GM23338 (cell line): ENCODE results near the gene UNC5C. TPM values are rescaled to one million over a fixed set of nuclear protein-coding genes. Genes with fewer than 3 reads are reported as not detected.

ENCODE experiments used
- ATAC-seq: fragments of 200-7000 bp; cut with Tn5 transposase; 3 replicates; pipeline ENCODE4 v1.9.1; 2020
- DNase-seq: peaks from one replicate; pipeline ENCODE4 v3.0.0-alpha.2; 2015; ENCODE audit warnings: low spot score
- H2AFZ ChIP-seq: fragments of 200-600 bp; sonication (generic); 2 replicates; pipeline ENCODE4 v1.8.0; 2016; ENCODE audit warnings: antibody characterized with exemption, mild to moderate bottlenecking, moderate library complexity
- H3F3A ChIP-seq: fragments of 200-600 bp; sonication (generic); replicated peaks from 2 replicates; pipeline ENCODE4 v1.8.0; 2017; ENCODE audit warnings: antibody characterized with exemption, mixed run types, low read depth
- H3K27ac ChIP-seq: fragments of 200-600 bp; sonication (generic); 2 replicates; pipeline ENCODE4 v1.6.1; 2016; ENCODE audit warnings: low read depth
- H3K27me3 ChIP-seq: fragments of 200-600 bp; sonication (generic); 2 replicates; pipeline ENCODE4 v1.8.0; 2016; ENCODE audit warnings: mild to moderate bottlenecking, mixed run types, moderate library complexity; ENCODE audit not compliant: insufficient read depth
- H3K36me3 ChIP-seq: fragments of 200-600 bp; sonication (generic); 2 replicates; pipeline ENCODE4 v1.8.0; 2016; ENCODE audit warnings: mild to moderate bottlenecking; ENCODE audit not compliant: insufficient read depth
- H3K4me1 ChIP-seq: fragments of 200-600 bp; sonication (generic); 2 replicates; pipeline ENCODE4 v1.8.0; 2016; ENCODE audit warnings: mild to moderate bottlenecking, moderate library complexity; ENCODE audit not compliant: insufficient read depth
- H3K4me2 ChIP-seq: fragments of 200-600 bp; sonication (generic); 2 replicates; pipeline ENCODE4 v1.7.1; 2017; ENCODE audit warnings: mixed run types
- H3K4me3 ChIP-seq: fragments of 200-600 bp; sonication (generic); 2 replicates; pipeline ENCODE4 v1.6.1; 2016; ENCODE audit warnings: mixed run types
- H3K79me2 ChIP-seq: fragments of 200-600 bp; sonication (generic); replicated peaks from 2 replicates; pipeline ENCODE4 v1.8.0; 2017; ENCODE audit warnings: mild to moderate bottlenecking; ENCODE audit not compliant: insufficient read depth
- H3K9me2 ChIP-seq: fragments of 200-600 bp; sonication (generic); 2 replicates; pipeline ENCODE4 v1.8.0; 2017; ENCODE audit not compliant: insufficient read depth
- H4K20me1 ChIP-seq: fragments of 200-600 bp; sonication (generic); replicated peaks from 2 replicates; pipeline ENCODE4 v1.8.0; 2017; ENCODE audit warnings: mild to moderate bottlenecking; ENCODE audit not compliant: insufficient read depth
- H3K27ac Mint-ChIP-seq: 2 replicates; pipeline ENCODE4 v1.8.0; 2020; ENCODE audit warnings: inconsistent platforms, mild to moderate bottlenecking, moderate library complexity, mixed read lengths
- H3K27me3 Mint-ChIP-seq: 3 replicates; pipeline ENCODE4 v1.8.0; 2022; ENCODE audit warnings: low read depth, mild to moderate bottlenecking, moderate library complexity, mixed read lengths, inconsistent platforms; ENCODE audit not compliant: insufficient read depth, poor library complexity
- H3K36me3 Mint-ChIP-seq: 3 replicates; pipeline ENCODE4 v1.8.0; 2021; ENCODE audit warnings: low read depth, mild to moderate bottlenecking, inconsistent platforms, moderate library complexity, mixed read lengths
- H3K4me1 Mint-ChIP-seq: 3 replicates; pipeline ENCODE4 v1.8.0; 2020; ENCODE audit warnings: mild to moderate bottlenecking, inconsistent platforms, mixed read lengths
- H3K4me3 Mint-ChIP-seq: 3 replicates; pipeline ENCODE4 v1.8.0; 2021; ENCODE audit warnings: moderate library complexity, mild to moderate bottlenecking, inconsistent platforms, mixed read lengths
- H3K9me3 Mint-ChIP-seq: 3 replicates; pipeline ENCODE4 v1.8.0; 2020; ENCODE audit warnings: moderate library complexity, mild to moderate bottlenecking, inconsistent platforms, mixed read lengths
- CREB1 ChIP-seq: fragments of 250-450 bp; sonication (Bioruptor Pico); IDR thresholded peaks from 2 replicates; pipeline ENCODE4 v1.5.0; 2020; ENCODE audit warnings: low read depth, mild to moderate bottlenecking, moderate library complexity
- CTCF ChIP-seq, 2 experiments: fragments of 200-600 bp in 1 of 2; sonication (generic) in 1 of 2; conservative IDR thresholded peaks; 2 replicates each; pipeline versions ENCODE4 v1.5.1 to v1.6.1; 2016 to 2017; ENCODE audit warnings: antibody characterized with exemption in 2 of 2, low read depth in 2 of 2, mild to moderate bottlenecking in 2 of 2, moderate library complexity in 1 of 2
- EZH2 ChIP-seq: fragments of 200-600 bp; sonication (generic); IDR thresholded peaks from one replicate; pipeline ENCODE4 v1.8.0; 2017; ENCODE audit warnings: antibody characterized with exemption, mild to moderate bottlenecking, low read depth; ENCODE audit not compliant: unreplicated experiment
- EZH2phosphoT487 ChIP-seq: fragments of 200-600 bp; sonication (generic); IDR thresholded peaks from one replicate; pipeline ENCODE4 v1.8.1; 2018; ENCODE audit warnings: antibody characterized with exemption; ENCODE audit not compliant: unreplicated experiment
- JUNB ChIP-seq: IDR thresholded peaks from one replicate; pipeline ENCODE4 v1.6.1; 2016; ENCODE audit warnings: antibody characterized with exemption; ENCODE audit not compliant: unreplicated experiment
- NANOG ChIP-seq: IDR thresholded peaks from 2 replicates; pipeline ENCODE4 v1.6.1; 2016; ENCODE audit warnings: antibody characterized with exemption, borderline replicate concordance
- POLR2AphosphoS5 ChIP-seq: IDR thresholded peaks from 2 replicates; pipeline ENCODE4 v1.6.1; 2016; ENCODE audit warnings: antibody characterized with exemption, low read depth
- STAT1 ChIP-seq: IDR thresholded peaks from one replicate; pipeline ENCODE4 v1.6.1; 2016; ENCODE audit warnings: antibody characterized with exemption; ENCODE audit not compliant: unreplicated experiment
- ZNF114 ChIP-seq: fragments of 250-450 bp; sonication (Bioruptor Pico); IDR thresholded peaks from 2 replicates; pipeline ENCODE4 v1.5.0; 2020; ENCODE audit warnings: mild to moderate bottlenecking, moderate library complexity
- polyA plus RNA-seq: library from polyadenylated mRNA; unstranded; fragments of >200 nt; fragmentation: Nextera tagmentation; extraction: Ambion mirVana; gene quantifications from 2 replicates; pipeline ENCODE4 v1.2.1, GENCODE V29; 2016
- total RNA-seq: library from RNA; depleted of rRNA; stranded (reverse); fragments of >200 nt; shearing (Covaris generic); gene quantifications from 2 replicates; pipeline ENCODE4 v1.2.3, GENCODE V29; 2014
- TF ChIP-seq, protein P1 (sequence below): IDR thresholded peaks from one replicate; pipeline ENCODE4 v1.6.1; 2018; ENCODE audit warnings: antibody characterized with exemption; ENCODE audit not compliant: unreplicated experiment
- TF ChIP-seq, protein P2 (sequence below): fragments of 250-450 bp; sonication (Bioruptor Pico); IDR thresholded peaks from 2 replicates; pipeline ENCODE4 v1.5.0; 2020; ENCODE audit warnings: mild to moderate bottlenecking, moderate library complexity

Gene UNC5C
- total and polyA plus RNA-seq, 2 experiments from 2014 or later, result 0.08 to 0.21 TPM

DNA sequence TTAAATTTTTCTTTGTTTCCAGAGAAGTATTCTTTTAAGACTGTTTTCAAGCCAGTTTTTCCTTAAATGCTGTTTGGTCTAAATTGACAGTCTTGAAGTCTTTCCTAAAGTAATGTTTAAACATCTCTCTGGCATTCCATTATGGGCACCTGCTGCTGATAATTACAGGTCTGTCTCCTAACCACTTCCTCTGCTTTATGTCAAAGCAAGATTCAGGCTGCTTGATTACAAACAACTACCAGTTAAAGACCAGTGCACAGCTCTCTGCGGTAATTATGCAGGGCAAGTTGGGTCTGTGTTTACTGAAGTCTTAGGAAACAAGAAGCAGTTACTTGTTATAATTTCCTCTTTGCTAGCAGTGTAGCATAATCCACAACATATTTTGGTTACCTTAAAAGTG lies 17.6 kb downstream of the UNC5C start (continued):
- TF ChIP-seq, protein P1, sequence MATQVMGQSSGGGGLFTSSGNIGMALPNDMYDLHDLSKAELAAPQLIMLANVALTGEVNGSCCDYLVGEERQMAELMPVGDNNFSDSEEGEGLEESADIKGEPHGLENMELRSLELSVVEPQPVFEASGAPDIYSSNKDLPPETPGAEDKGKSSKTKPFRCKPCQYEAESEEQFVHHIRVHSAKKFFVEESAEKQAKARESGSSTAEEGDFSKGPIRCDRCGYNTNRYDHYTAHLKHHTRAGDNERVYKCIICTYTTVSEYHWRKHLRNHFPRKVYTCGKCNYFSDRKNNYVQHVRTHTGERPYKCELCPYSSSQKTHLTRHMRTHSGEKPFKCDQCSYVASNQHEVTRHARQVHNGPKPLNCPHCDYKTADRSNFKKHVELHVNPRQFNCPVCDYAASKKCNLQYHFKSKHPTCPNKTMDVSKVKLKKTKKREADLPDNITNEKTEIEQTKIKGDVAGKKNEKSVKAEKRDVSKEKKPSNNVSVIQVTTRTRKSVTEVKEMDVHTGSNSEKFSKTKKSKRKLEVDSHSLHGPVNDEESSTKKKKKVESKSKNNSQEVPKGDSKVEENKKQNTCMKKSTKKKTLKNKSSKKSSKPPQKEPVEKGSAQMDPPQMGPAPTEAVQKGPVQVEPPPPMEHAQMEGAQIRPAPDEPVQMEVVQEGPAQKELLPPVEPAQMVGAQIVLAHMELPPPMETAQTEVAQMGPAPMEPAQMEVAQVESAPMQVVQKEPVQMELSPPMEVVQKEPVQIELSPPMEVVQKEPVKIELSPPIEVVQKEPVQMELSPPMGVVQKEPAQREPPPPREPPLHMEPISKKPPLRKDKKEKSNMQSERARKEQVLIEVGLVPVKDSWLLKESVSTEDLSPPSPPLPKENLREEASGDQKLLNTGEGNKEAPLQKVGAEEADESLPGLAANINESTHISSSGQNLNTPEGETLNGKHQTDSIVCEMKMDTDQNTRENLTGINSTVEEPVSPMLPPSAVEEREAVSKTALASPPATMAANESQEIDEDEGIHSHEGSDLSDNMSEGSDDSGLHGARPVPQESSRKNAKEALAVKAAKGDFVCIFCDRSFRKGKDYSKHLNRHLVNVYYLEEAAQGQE, result no peak
- TF ChIP-seq EZH2 (no peak), CREB1 (CRISPR knock-in tag) (no peak), POLR2AphosphoS5 (no peak), CTCF (conservative IDR thresholded peaks at IDR 0.05; ENCODE audit: low read depth in 2 of 2) (no peak), JUNB (no peak), ZNF114 (no peak), STAT1 (no peak)

- H2AFZ ChIP-seq, result no peak overlapping the region
- no peak overlapping the region for H3K4me3 ChIP-seq
- H3K27ac Mint-ChIP-seq, result no peak overlapping the region
- no peak for ATAC-seq
- no peaks in the 10 kb centered on the region for H3K27me3 ChIP-seq
- H3K79me2 ChIP-seq, result no peaks in the 10 kb centered on the region
- no peaks in the 10 kb centered on the region for H3F3A ChIP-seq
- H3K9me2 ChIP-seq, result no peaks in the 10 kb centered on the region
- peaks cover 9% of the 10 kb centered on the region for H3K4me1 Mint-ChIP-seq
- no peaks in the 10 kb centered on the region for H4K20me1 ChIP-seq
- H3K27ac ChIP-seq, result no peak overlapping the region
- H3K4me2 ChIP-seq, result no peak overlapping the region
- H3K36me3 ChIP-seq, result no peaks in the 10 kb centered on the region
- no peaks in the 10 kb centered on the region for H3K4me1 ChIP-seq
- no peaks in the 10 kb centered on the region for H3K36me3 Mint-ChIP-seq
- H3K27me3 Mint-ChIP-seq, result no peaks in the 10 kb centered on the region
- no peak overlapping the region for H3K4me3 Mint-ChIP-seq
- no peaks in the 10 kb centered on the region; the same call in 2 of the 3 replicates for H3K9me3 Mint-ChIP-seq
- DNase-seq, result no peak
- TF ChIP-seq STAT1, result no peak
- no peak for TF ChIP-seq ZNF114
- TF ChIP-seq EZH2, result no peak
- TF ChIP-seq CREB1 (CRISPR knock-in tag), result no peak
- TF ChIP-seq NANOG, result no peak
- TF ChIP-seq, protein P2, sequence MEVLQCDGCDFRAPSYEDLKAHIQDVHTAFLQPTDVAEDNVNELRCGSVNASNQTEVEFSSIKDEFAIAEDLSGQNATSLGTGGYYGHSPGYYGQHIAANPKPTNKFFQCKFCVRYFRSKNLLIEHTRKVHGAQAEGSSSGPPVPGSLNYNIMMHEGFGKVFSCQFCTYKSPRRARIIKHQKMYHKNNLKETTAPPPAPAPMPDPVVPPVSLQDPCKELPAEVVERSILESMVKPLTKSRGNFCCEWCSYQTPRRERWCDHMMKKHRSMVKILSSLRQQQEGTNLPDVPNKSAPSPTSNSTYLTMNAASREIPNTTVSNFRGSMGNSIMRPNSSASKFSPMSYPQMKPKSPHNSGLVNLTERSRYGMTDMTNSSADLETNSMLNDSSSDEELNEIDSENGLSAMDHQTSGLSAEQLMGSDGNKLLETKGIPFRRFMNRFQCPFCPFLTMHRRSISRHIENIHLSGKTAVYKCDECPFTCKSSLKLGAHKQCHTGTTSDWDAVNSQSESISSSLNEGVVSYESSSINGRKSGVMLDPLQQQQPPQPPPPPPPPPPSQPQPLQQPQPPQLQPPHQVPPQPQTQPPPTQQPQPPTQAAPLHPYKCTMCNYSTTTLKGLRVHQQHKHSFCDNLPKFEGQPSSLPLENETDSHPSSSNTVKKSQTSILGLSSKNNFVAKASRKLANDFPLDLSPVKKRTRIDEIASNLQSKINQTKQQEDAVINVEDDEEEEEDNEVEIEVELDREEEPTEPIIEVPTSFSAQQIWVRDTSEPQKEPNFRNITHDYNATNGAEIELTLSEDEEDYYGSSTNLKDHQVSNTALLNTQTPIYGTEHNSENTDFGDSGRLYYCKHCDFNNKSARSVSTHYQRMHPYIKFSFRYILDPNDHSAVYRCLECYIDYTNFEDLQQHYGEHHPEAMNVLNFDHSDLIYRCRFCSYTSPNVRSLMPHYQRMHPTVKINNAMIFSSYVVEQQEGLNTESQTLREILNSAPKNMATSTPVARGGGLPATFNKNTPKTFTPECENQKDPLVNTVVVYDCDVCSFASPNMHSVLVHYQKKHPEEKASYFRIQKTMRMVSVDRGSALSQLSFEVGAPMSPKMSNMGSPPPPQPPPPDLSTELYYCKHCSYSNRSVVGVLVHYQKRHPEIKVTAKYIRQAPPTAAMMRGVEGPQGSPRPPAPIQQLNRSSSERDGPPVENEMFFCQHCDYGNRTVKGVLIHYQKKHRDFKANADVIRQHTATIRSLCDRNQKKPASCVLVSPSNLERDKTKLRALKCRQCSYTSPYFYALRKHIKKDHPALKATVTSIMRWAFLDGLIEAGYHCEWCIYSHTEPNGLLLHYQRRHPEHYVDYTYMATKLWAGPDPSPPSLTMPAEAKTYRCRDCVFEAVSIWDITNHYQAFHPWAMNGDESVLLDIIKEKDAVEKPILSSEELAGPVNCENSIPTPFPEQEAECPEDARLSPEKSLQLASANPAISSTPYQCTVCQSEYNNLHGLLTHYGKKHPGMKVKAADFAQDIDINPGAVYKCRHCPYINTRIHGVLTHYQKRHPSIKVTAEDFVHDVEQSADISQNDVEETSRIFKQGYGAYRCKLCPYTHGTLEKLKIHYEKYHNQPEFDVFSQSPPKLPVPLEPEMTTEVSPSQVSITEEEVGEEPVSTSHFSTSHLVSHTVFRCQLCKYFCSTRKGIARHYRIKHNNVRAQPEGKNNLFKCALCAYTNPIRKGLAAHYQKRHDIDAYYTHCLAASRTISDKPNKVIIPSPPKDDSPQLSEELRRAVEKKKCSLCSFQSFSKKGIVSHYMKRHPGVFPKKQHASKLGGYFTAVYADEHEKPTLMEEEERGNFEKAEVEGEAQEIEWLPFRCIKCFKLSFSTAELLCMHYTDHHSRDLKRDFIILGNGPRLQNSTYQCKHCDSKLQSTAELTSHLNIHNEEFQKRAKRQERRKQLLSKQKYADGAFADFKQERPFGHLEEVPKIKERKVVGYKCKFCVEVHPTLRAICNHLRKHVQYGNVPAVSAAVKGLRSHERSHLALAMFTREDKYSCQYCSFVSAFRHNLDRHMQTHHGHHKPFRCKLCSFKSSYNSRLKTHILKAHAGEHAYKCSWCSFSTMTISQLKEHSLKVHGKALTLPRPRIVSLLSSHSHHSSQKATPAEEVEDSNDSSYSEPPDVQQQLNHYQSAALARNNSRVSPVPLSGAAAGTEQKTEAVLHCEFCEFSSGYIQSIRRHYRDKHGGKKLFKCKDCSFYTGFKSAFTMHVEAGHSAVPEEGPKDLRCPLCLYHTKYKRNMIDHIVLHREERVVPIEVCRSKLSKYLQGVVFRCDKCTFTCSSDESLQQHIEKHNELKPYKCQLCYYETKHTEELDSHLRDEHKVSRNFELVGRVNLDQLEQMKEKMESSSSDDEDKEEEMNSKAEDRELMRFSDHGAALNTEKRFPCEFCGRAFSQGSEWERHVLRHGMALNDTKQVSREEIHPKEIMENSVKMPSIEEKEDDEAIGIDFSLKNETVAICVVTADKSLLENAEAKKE, result no peak
- TF ChIP-seq EZH2phosphoT487, result no peak
Measured at GRCh38 chr4:95529946-95530345, 18.8 kb downstream of the UNC5C start.
